Lung microvascular endothelial cell (primary cell): Measurements from ENCODE around the gene HERC6. TPM values are rescaled to one million over a fixed set of nuclear protein-coding genes. Genes with fewer than 3 reads are reported as not detected.

Experiments used
- total RNA-seq: library from RNA; depleted of rRNA; stranded (reverse); fragments of >200 nt; gene quantifications from 2 replicates; pipeline ENCODE4 v1.2.1, GENCODE V29; 2014

The HERC6 gene
- total RNA-seq, 1 donor from 2014 or later: 1.6 TPM

Other genes starting within 250 kb of the HERC6 start
- gene ABCG2, start 220.2 kb upstream of the HERC6 start, total RNA-seq: 1.8 and 12.9 TPM in 2 replicates
- 2.0 and 2.6 TPM in 2 replicates for gene PPM1K, start 94.3 kb upstream of the HERC6 start, total RNA-seq
- 0.65 and 2.6 TPM in 2 replicates for gene HERC5, start 78.3 kb downstream of the HERC6 start, total RNA-seq
- gene PYURF, start 144.9 kb downstream of the HERC6 start, total RNA-seq: 75.0 and 77.6 TPM in 2 replicates
- 7.5 and 9.8 TPM in 2 replicates for gene HERC3, start 213.6 kb downstream of the HERC6 start, total RNA-seq